HepG2 (cell line): ENCODE results near the gene RUSF1. TPM values are rescaled to one million over a fixed set of nuclear protein-coding genes. Genes with fewer than 3 reads are reported as not detected.

Source experiments
- ATAC-seq: fragments of 200-7000 bp; cut with Tn5 transposase; 3 replicates; pipeline ENCODE4 v1.9.1; 2020; ENCODE audit warnings: mild to moderate bottlenecking, moderate library complexity
- BruUV-seq: library from RNA; stranded (reverse); fragments of 400-500 nt; replicated peaks from 2 replicates; lab custom pipeline; 2021; lab: Mats Ljungman, UMichigan
- CTCF ChIA-PET: fragments of 300-600 bp; formaldehyde crosslinking; extraction: SDS; loops from one replicate; lab custom pipeline; 2021; ENCODE audit warnings: low total read pairs, inconsistent platforms, low intra/inter-chr PET ratio; lab: Yijun Ruan, JAX
- POLR2A ChIA-PET: fragments of 350-600 bp; sonication (Branson Sonifier 250); formaldehyde crosslinking; loops from one replicate; lab custom pipeline; 2020; ENCODE audit warnings: antibody characterized with exemption, inconsistent platforms; lab: Yijun Ruan, JAX
- DNase-seq: peaks from one replicate; pipeline ENCODE4 v3.0.0-alpha.2; 2015; ENCODE audit warnings: low spot score
- FAIRE-seq: peaks from 3 replicates; lab custom pipeline; 2011; peaks lifted over from hg19 to GRCh38; lab: Jason Lieb, UNC
- H2AFZ ChIP-seq: one replicate; pipeline ENCODE4 v1.6.1; 2011; ENCODE audit warnings: low read length, inconsistent platforms
- H3K27ac ChIP-seq: fragments of 300-600 bp; 3 replicates; pipeline ENCODE4 v1.8.0; 2011; ENCODE audit warnings: mixed run types, mild to moderate bottlenecking, mixed read lengths, low read length, inconsistent platforms; ENCODE audit not compliant: insufficient read depth; ENCODE audit errors: extremely low read length
- H3K27me3 ChIP-seq, 2 experiments: fragments of 200-600 bp in 1 of 2; 2 replicates in 1 of 2; 3 replicates in 1 of 2; pipeline versions ENCODE4 v1.6.0 to v1.8.0; 2011; ENCODE audit warnings: low read length in 2 of 2, mild to moderate bottlenecking in 2 of 2, moderate library complexity in 2 of 2, inconsistent platforms in 1 of 2; ENCODE audit not compliant: insufficient read depth in 2 of 2, control insufficient read depth in 1 of 2
- H3K36me3 ChIP-seq, 2 experiments: fragments of 200-600 bp in 1 of 2; replicated peaks in 1 of 2; 2 replicates in 1 of 2; 3 replicates in 1 of 2; pipeline versions ENCODE4 v1.5.1 to v1.8.0; 2011; ENCODE audit warnings: low read length in 2 of 2, inconsistent platforms in 1 of 2; ENCODE audit not compliant: insufficient read depth in 2 of 2, control insufficient read depth in 1 of 2
- H3K4me1 ChIP-seq: 2 replicates; pipeline ENCODE4 v1.5.1; 2012; ENCODE audit warnings: low read length, inconsistent platforms; ENCODE audit not compliant: insufficient read depth
- H3K4me2 ChIP-seq: 2 replicates; pipeline ENCODE4 v1.6.0; 2011; ENCODE audit warnings: low read depth, low read length, inconsistent platforms
- H3K4me3 ChIP-seq, 3 experiments: fragments of 200-600 bp in 1 of 3; sonication (generic), shearing (Covaris generic) in 1 of 3; replicated peaks in 1 of 3; 2 replicates each; pipeline ENCODE4 v1.5.1; 2011 to 2016; ENCODE audit warnings: low read length in 3 of 3, inconsistent platforms in 2 of 3, low read depth in 2 of 3, mild to moderate bottlenecking in 2 of 3, control low read depth in 1 of 3, mixed read lengths in 1 of 3; ENCODE audit not compliant: insufficient read depth in 1 of 3
- H3K79me2 ChIP-seq: one replicate; pipeline ENCODE4 v1.6.1; 2011; ENCODE audit warnings: low read length, inconsistent platforms; ENCODE audit not compliant: insufficient read depth
- H3K9ac ChIP-seq: 2 replicates; pipeline ENCODE4 v1.6.0; 2011; ENCODE audit warnings: mild to moderate bottlenecking, low read depth, low read length, inconsistent platforms; ENCODE audit not compliant: insufficient read depth
- H3K9me3 ChIP-seq: 2 replicates; pipeline ENCODE4 v1.5.1; 2012; ENCODE audit warnings: mild to moderate bottlenecking, low read length
- H4K20me1 ChIP-seq: 2 replicates; pipeline ENCODE4 v1.6.0; 2011; ENCODE audit warnings: inconsistent platforms, mild to moderate bottlenecking, low read length, moderate library complexity; ENCODE audit not compliant: insufficient read depth
- AGO2 ChIP-seq: fragments of 200-400 bp; formaldehyde crosslinking; optimal IDR thresholded peaks from 2 replicates; pipeline ENCODE3; 2017; ENCODE audit warnings: mild to moderate bottlenecking, low read depth, low read length, moderate library complexity
- BATF2 ChIP-seq: sonication (generic); formaldehyde crosslinking; IDR thresholded peaks from 2 replicates; pipeline ENCODE4 v1.8.0; 2022; ENCODE audit warnings: mild to moderate bottlenecking, missing genetic modification reagents, moderate library complexity
- CBX1 ChIP-seq: IDR thresholded peaks from one replicate; pipeline ENCODE4 v1.6.1; 2016; ENCODE audit warnings: antibody characterized with exemption, low read depth
- CENPT ChIP-seq: sonication (generic); formaldehyde crosslinking; IDR thresholded peaks from 2 replicates; pipeline ENCODE4 v1.8.0; 2022; ENCODE audit warnings: low read depth, mild to moderate bottlenecking, moderate library complexity, missing genetic modification reagents
- CENPX ChIP-seq: sonication (generic); formaldehyde crosslinking; IDR thresholded peaks from 2 replicates; pipeline ENCODE4 v1.9.0; 2021; ENCODE audit warnings: mild to moderate bottlenecking, missing genetic modification reagents, moderate library complexity
- MEIS2 ChIP-seq: sonication (generic); formaldehyde crosslinking; IDR thresholded peaks from 2 replicates; pipeline ENCODE4 v1.9.0; 2021; ENCODE audit warnings: mild to moderate bottlenecking, missing genetic modification reagents
- RBFOX2 ChIP-seq: fragments of 200-400 bp; formaldehyde crosslinking; IDR thresholded peaks from 2 replicates; pipeline ENCODE4 v1.6.1; 2017; ENCODE audit warnings: low read depth, mild to moderate bottlenecking, low read length
- SPEN ChIP-seq: sonication (generic); formaldehyde crosslinking; IDR thresholded peaks from 2 replicates; pipeline ENCODE4 v1.5.1; 2020; ENCODE audit warnings: low read depth, mild to moderate bottlenecking, missing genetic modification reagents
- ZNF124 ChIP-seq: sonication (generic); formaldehyde crosslinking; IDR thresholded peaks from 2 replicates; pipeline ENCODE4 v1.4.0; 2020; ENCODE audit warnings: missing genetic modification reagents
- ZNF331 ChIP-seq: sonication (generic); formaldehyde crosslinking; IDR thresholded peaks from 2 replicates; pipeline ENCODE4 v1.4.0; 2020; ENCODE audit warnings: missing genetic modification reagents
- ZNF343 ChIP-seq: sonication (generic); formaldehyde crosslinking; IDR thresholded peaks from 2 replicates; pipeline ENCODE4 v1.4.0; 2020; ENCODE audit warnings: mild to moderate bottlenecking, missing genetic modification reagents
- ZNF451 ChIP-seq: sonication (generic); formaldehyde crosslinking; IDR thresholded peaks from 2 replicates; pipeline ENCODE4 v1.5.0; 2020; ENCODE audit warnings: mild to moderate bottlenecking, missing genetic modification reagents
- ZNF589 ChIP-seq: sonication (generic); formaldehyde crosslinking; conservative IDR thresholded peaks from 2 replicates; pipeline ENCODE4 v1.8.0; 2022; ENCODE audit warnings: mild to moderate bottlenecking, moderate library complexity, missing genetic modification reagents
- WGBS: methylation state at CpG from one replicate; pipeline ENCODE4 v1.1.6; 2017; ENCODE audit warnings: low lambda C conversion rate; 5-methylcytosine and 5-hydroxymethylcytosine counted together
- in situ Hi-C: cut with HindIII; loops from 2 replicates; pipeline ENCODE4 v1.10.0; 2017; ENCODE audit warnings: low pct_unique_long_range_greater_than_20kb; ENCODE audit not compliant: extremely low pct_ligation_motif_present
- intact Hi-C: fragments of 100-400 bp; cut with micrococcal nuclease; formaldehyde crosslinking; loops from one replicate; pipeline ENCODE4 v1.10.0; 2022; ENCODE audit not compliant: unreplicated experiment
- polyA plus RNA-seq, 8 experiments: library from polyadenylated mRNA; depleted of rRNA in 3 of 8; stranded (reverse) in 7 of 8; unstranded in 1 of 8; fragments of >200 nt; fragmentation: Illumina TruSeq in 4 of 8; extraction: Trizol in 4 of 8; gene quantifications; 2 replicates each; pipeline versions ENCODE4 v1.2.1 to v1.2.3, GENCODE V29; 2011 to 2016; ENCODE audit warnings: low read depth in 4 of 8, missing spikeins in 1 of 8, mixed read lengths in 1 of 8; ENCODE audit not compliant: insufficient read depth in 1 of 8
- total RNA-seq, 5 experiments: library from RNA; depleted of rRNA; stranded (reverse); fragments of >200 nt; fragmentation: Illumina TruSeq; extraction: Trizol; gene quantifications; 2 replicates each; pipeline ENCODE4 v1.2.3, GENCODE V29; 2016; ENCODE audit warnings: low read depth in 1 of 5
- TF ChIP-seq, protein P1 (sequence below): IDR thresholded peaks from 2 replicates; pipeline ENCODE4 v1.6.1; 2016; ENCODE audit warnings: mild to moderate bottlenecking, missing biosample characterization, missing genetic modification reagents

Gene RUSF1
- total and polyA plus RNA-seq, 2 of the 13 experiments (the other 11 are each of a cell fraction or from before 2014, with no cell fraction given): 40.8 to 50.2 TPM

GRCh38 chr16:31464348-31464769 is 43.8 kb downstream of the RUSF1 start:
- Histone ChIP-seq H3K4me3 (no peak overlapping the region), H3K4me2 (no peak overlapping the region), H3K27me3 (no peaks in the 10 kb centered on the region), H3K79me2 (peaks cover 14% of the 10 kb centered on the region), H3K36me3 (peaks cover 33 to 53% of the 10 kb centered on the region in 2 experiments), H3K9me3 (no peaks in the 10 kb centered on the region), H3K4me1 (peaks cover 13% of the 10 kb centered on the region), H3K9ac (no peak overlapping the region), H3K27ac (no peak overlapping the region), H2AFZ (no peak overlapping the region), H4K20me1 (peaks cover 15% of the 10 kb centered on the region)
- TF ChIP-seq CENPX (CRISPR knock-in tag): no peak
- TF ChIP-seq ZNF343 (CRISPR knock-in tag): no peak
- TF ChIP-seq ZNF124 (CRISPR knock-in tag): no peak
- peak; percentile 64; the same call in 1 of the 2 replicates for TF ChIP-seq RBFOX2
- no peak for TF ChIP-seq MEIS2 (CRISPR knock-in tag)
- no peak for TF ChIP-seq ZNF331 (CRISPR knock-in tag)
- TF ChIP-seq, protein P1, sequence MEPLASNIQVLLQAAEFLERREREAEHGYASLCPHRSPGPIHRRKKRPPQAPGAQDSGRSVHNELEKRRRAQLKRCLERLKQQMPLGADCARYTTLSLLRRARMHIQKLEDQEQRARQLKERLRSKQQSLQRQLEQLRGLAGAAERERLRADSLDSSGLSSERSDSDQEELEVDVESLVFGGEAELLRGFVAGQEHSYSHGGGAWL (CRISPR knock-in tag): no peak
- no peak for TF ChIP-seq ZNF589 (CRISPR knock-in tag)
- peak; percentile 60 for TF ChIP-seq AGO2
- TF ChIP-seq BATF2 (CRISPR knock-in tag): no peak
- no peak for TF ChIP-seq ZNF451
- TF ChIP-seq SPEN (CRISPR knock-in tag): no peak
- no peak for TF ChIP-seq CENPT
- TF ChIP-seq CBX1: no peak
- BruUV-seq: no TSS peak
- WGBS: 97% methylated on average over 32 of the region's 36 CpGs
- ChIA-PET POLR2A (no interaction called here), CTCF (no interaction called here)
- no peak for FAIRE-seq
- no peak for ATAC-seq
- in situ Hi-C loops (no loop called here), intact Hi-C loops (no loop called here)
- DNase-seq: no peak
